HEK293 (cell line): ENCODE data around the gene RSPRY1.

Experiments used
- KLF10 ChIP-seq: fragments of 450-650 bp; IDR thresholded peaks from 2 replicates; pipeline ENCODE4 v1.5.1; 2018; ENCODE audit warnings: missing biosample characterization, mild to moderate bottlenecking, missing genetic modification characterization
- ZNF623 ChIP-seq: fragments of 450-650 bp; formaldehyde crosslinking; IDR thresholded peaks from 2 replicates; pipeline ENCODE4 v1.5.1; 2016; ENCODE audit warnings: missing biosample characterization, missing genetic modification characterization
- TF ChIP-seq, protein P1 (sequence below): fragments of 450-650 bp; formaldehyde crosslinking; IDR thresholded peaks from 2 replicates; pipeline ENCODE4 v1.5.1; 2016; ENCODE audit warnings: missing biosample characterization, missing genetic modification characterization
- TF ChIP-seq, protein P2 (sequence below): fragments of 450-650 bp; formaldehyde crosslinking; IDR thresholded peaks from 2 replicates; pipeline ENCODE4 v1.5.1; 2016; ENCODE audit warnings: missing biosample characterization, missing genetic modification characterization

DNA sequence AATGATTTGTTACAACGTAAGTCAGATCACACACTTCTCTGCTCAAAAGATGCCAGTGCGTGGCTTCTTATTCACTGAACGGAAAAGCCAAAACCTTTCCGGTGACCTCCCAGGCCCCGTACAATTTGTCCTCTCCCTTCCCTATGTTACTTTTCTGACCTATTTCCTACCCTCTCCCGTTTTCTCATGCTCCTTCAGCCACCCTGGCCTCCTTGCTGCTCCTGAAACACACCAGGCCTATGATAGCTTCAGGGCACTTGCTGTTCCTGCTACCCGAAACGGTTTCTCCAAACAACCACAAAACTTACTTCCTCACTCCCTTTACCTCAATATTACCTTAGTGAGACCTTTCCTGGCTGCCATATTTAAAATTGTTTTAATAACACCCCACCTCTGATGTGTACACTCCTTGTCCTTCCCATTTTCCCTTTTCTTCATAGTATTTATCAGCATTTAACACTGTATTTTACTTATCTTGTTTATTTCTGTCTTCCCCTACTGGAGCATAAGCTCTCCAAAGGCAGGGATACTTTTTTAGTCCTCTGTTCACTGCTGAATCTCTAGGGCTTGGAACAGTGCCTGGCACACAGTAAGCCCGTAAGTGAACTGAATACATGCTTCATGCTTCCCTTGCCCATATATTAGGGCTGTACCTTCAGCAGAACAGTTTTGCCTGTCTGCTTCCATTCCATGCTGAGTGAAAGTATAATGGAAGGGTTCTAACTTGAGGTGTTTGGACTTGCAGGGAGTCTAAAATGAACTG, 48.0 kb downstream of the RSPRY1 start:
- TF ChIP-seq, protein P1, sequence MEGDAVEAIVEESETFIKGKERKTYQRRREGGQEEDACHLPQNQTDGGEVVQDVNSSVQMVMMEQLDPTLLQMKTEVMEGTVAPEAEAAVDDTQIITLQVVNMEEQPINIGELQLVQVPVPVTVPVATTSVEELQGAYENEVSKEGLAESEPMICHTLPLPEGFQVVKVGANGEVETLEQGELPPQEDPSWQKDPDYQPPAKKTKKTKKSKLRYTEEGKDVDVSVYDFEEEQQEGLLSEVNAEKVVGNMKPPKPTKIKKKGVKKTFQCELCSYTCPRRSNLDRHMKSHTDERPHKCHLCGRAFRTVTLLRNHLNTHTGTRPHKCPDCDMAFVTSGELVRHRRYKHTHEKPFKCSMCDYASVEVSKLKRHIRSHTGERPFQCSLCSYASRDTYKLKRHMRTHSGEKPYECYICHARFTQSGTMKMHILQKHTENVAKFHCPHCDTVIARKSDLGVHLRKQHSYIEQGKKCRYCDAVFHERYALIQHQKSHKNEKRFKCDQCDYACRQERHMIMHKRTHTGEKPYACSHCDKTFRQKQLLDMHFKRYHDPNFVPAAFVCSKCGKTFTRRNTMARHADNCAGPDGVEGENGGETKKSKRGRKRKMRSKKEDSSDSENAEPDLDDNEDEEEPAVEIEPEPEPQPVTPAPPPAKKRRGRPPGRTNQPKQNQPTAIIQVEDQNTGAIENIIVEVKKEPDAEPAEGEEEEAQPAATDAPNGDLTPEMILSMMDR (tag by site-specific recombination), result no peak
- no peak for TF ChIP-seq KLF10 (tag by site-specific recombination)
- TF ChIP-seq, protein P2, sequence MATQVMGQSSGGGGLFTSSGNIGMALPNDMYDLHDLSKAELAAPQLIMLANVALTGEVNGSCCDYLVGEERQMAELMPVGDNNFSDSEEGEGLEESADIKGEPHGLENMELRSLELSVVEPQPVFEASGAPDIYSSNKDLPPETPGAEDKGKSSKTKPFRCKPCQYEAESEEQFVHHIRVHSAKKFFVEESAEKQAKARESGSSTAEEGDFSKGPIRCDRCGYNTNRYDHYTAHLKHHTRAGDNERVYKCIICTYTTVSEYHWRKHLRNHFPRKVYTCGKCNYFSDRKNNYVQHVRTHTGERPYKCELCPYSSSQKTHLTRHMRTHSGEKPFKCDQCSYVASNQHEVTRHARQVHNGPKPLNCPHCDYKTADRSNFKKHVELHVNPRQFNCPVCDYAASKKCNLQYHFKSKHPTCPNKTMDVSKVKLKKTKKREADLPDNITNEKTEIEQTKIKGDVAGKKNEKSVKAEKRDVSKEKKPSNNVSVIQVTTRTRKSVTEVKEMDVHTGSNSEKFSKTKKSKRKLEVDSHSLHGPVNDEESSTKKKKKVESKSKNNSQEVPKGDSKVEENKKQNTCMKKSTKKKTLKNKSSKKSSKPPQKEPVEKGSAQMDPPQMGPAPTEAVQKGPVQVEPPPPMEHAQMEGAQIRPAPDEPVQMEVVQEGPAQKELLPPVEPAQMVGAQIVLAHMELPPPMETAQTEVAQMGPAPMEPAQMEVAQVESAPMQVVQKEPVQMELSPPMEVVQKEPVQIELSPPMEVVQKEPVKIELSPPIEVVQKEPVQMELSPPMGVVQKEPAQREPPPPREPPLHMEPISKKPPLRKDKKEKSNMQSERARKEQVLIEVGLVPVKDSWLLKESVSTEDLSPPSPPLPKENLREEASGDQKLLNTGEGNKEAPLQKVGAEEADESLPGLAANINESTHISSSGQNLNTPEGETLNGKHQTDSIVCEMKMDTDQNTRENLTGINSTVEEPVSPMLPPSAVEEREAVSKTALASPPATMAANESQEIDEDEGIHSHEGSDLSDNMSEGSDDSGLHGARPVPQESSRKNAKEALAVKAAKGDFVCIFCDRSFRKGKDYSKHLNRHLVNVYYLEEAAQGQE, result no peak
- TF ChIP-seq ZNF623 (tag by site-specific recombination), result no peak
